Transverse colon (tissue), 4 donors: ENCODE results near the gene TRIP13.
"Not testable (repeated sequence)": the region's sequence is repeated elsewhere in the genome, so short reads cannot be mapped to it uniquely, and the experiment has no call there.

Experiments
- EP300 ChIP-seq: sonication (generic); formaldehyde crosslinking; IDR thresholded peaks from one replicate; pipeline ENCODE4 v1.6.1; 2017; ENCODE audit warnings: antibody characterized with exemption, low read depth
- POLR2AphosphoS5 ChIP-seq, 3 donors: sonication (generic); formaldehyde crosslinking; IDR thresholded peaks; one replicate each; pipeline ENCODE4 v1.6.1; 2016; ENCODE audit warnings: antibody characterized with exemption in 3 of 3
- TF ChIP-seq, protein P1 (sequence below), 5 experiments: fragments of 200-600 bp in 3 of 5; fragments of 450-650 bp in 2 of 5; sonication (generic) in 3 of 5; IDR thresholded peaks; 1 replicate in 2 of 5; 2 replicates in 3 of 5; pipeline ENCODE4 v1.5.1; 2016 to 2017; ENCODE audit warnings: antibody characterized with exemption in 5 of 5, inconsistent platforms in 3 of 5, mild to moderate bottlenecking in 2 of 5, moderate library complexity in 1 of 5

- TF ChIP-seq, protein P1, sequence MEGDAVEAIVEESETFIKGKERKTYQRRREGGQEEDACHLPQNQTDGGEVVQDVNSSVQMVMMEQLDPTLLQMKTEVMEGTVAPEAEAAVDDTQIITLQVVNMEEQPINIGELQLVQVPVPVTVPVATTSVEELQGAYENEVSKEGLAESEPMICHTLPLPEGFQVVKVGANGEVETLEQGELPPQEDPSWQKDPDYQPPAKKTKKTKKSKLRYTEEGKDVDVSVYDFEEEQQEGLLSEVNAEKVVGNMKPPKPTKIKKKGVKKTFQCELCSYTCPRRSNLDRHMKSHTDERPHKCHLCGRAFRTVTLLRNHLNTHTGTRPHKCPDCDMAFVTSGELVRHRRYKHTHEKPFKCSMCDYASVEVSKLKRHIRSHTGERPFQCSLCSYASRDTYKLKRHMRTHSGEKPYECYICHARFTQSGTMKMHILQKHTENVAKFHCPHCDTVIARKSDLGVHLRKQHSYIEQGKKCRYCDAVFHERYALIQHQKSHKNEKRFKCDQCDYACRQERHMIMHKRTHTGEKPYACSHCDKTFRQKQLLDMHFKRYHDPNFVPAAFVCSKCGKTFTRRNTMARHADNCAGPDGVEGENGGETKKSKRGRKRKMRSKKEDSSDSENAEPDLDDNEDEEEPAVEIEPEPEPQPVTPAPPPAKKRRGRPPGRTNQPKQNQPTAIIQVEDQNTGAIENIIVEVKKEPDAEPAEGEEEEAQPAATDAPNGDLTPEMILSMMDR (IDR thresholded peaks at IDR 0.05), result not testable (repeated sequence)
- TF ChIP-seq EP300; POLR2AphosphoS5 (IDR thresholded peaks at IDR 0.05): not testable (repeated sequence)
Observed at GRCh38 chr5:847736-848135, 44.9 kb upstream of the TRIP13 start.
